Prostate gland (tissue), 2 donors: ENCODE results near the gene MAML3. TPM values are rescaled to one million over a fixed set of nuclear protein-coding genes. Genes with fewer than 3 reads are reported as not detected.

Source experiments
- DNase-seq: peaks from one replicate; pipeline ENCODE4 v3.0.0-alpha.2; 2019; ENCODE audit warnings: low spot score
- H3K27ac ChIP-seq, 2 donors: fragments of 200-600 bp; sonication (generic); 2 replicates each; pipeline ENCODE4 v1.5.1; 2017 to 2019
- H3K27me3 ChIP-seq: fragments of 200-600 bp; sonication (generic); replicated peaks from 2 replicates; pipeline ENCODE4 v1.5.1; 2019; ENCODE audit not compliant: insufficient read depth
- H3K36me3 ChIP-seq, 2 donors: fragments of 200-600 bp; sonication (generic); 1 replicate in 1 of 2; 2 replicates in 1 of 2; pipeline versions ENCODE4 v1.5.1 to v1.8.1; 2017 to 2019
- H3K4me1 ChIP-seq: fragments of 200-600 bp; sonication (generic); replicated peaks from 2 replicates; pipeline ENCODE4 v1.5.1; 2019
- H3K4me3 ChIP-seq, 2 donors: fragments of 200-600 bp; sonication (generic); 2 replicates each; pipeline ENCODE4 v1.5.1; 2017 to 2019
- H3K9me3 ChIP-seq: fragments of 200-600 bp; sonication (generic); 2 replicates; pipeline ENCODE4 v1.5.1; 2017
- POLR2A ChIP-seq: fragments of 450-650 bp; IDR thresholded peaks from one replicate; pipeline ENCODE4 v1.6.1; 2016; ENCODE audit warnings: antibody characterized with exemption, mild to moderate bottlenecking
- POLR2AphosphoS5 ChIP-seq: sonication (generic); formaldehyde crosslinking; IDR thresholded peaks from one replicate; pipeline ENCODE4 v1.6.1; 2017; ENCODE audit warnings: antibody characterized with exemption
- WGBS: methylation state at CpG from one replicate; pipeline ENCODE4 v1.1.5; 2018; 5-methylcytosine and 5-hydroxymethylcytosine counted together
- intact Hi-C: fragments of 100-400 bp; cut with DNase I; formaldehyde crosslinking; loops from one replicate; pipeline ENCODE4 v1.14.2; 2022
- total RNA-seq, 2 donors: library from RNA; depleted of rRNA; stranded (reverse); fragments of >200 nt; gene quantifications; one replicate each; pipeline ENCODE4 v1.1.0, GENCODE V29; 2016
- TF ChIP-seq, protein P1 (sequence below), 4 experiments: fragments of 200-600 bp in 2 of 4; fragments of 450-650 bp in 2 of 4; sonication (generic) in 2 of 4; IDR thresholded peaks; 1 replicate in 3 of 4; 2 replicates in 1 of 4; pipeline ENCODE4 v1.5.1; 2016 to 2019; ENCODE audit warnings: antibody characterized with exemption in 4 of 4, mild to moderate bottlenecking in 2 of 4, moderate library complexity in 2 of 4

MAML3 gene
- total RNA-seq, 2 donors from 2014 or later, result 15.0 to 30.6 TPM

DNA sequence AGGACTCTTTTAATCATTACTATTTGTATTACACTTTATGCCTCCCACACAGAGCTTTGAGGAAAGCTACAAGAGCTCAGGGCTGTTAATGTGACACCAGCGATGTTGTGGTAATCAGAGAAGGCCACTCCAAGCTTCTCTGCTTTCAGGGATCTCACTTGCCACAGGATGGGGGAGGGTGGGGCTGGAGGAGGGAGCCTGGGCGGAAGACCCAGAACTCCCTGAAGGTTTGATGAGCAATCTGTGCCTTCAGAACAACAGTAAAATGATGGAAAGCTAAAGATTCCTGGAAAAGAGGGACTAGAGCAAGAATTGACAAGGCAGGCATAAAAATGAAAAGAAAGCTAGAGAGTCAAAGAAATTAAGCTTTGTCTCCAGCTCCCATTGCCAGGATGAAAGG lies 75.6 kb downstream of the MAML3 start:
- Histone ChIP-seq H3K36me3 (no peaks in the 10 kb centered on the region), H3K27ac (no peak overlapping the region), H3K4me1 (peaks cover 2% of the 10 kb centered on the region), H3K27me3 (no peaks in the 10 kb centered on the region), H3K9me3 (no peaks in the 10 kb centered on the region), H3K4me3 (no peak overlapping the region)
- 32% methylated on average over 2 of the region's 2 CpGs for WGBS
- TF ChIP-seq, protein P1, sequence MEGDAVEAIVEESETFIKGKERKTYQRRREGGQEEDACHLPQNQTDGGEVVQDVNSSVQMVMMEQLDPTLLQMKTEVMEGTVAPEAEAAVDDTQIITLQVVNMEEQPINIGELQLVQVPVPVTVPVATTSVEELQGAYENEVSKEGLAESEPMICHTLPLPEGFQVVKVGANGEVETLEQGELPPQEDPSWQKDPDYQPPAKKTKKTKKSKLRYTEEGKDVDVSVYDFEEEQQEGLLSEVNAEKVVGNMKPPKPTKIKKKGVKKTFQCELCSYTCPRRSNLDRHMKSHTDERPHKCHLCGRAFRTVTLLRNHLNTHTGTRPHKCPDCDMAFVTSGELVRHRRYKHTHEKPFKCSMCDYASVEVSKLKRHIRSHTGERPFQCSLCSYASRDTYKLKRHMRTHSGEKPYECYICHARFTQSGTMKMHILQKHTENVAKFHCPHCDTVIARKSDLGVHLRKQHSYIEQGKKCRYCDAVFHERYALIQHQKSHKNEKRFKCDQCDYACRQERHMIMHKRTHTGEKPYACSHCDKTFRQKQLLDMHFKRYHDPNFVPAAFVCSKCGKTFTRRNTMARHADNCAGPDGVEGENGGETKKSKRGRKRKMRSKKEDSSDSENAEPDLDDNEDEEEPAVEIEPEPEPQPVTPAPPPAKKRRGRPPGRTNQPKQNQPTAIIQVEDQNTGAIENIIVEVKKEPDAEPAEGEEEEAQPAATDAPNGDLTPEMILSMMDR (IDR thresholded peaks at IDR 0.05), result no peak
- TF ChIP-seq POLR2A (no peak), POLR2AphosphoS5 (no peak)
- intact Hi-C loops, result no loop called here
- no peak for DNase-seq

DNA sequence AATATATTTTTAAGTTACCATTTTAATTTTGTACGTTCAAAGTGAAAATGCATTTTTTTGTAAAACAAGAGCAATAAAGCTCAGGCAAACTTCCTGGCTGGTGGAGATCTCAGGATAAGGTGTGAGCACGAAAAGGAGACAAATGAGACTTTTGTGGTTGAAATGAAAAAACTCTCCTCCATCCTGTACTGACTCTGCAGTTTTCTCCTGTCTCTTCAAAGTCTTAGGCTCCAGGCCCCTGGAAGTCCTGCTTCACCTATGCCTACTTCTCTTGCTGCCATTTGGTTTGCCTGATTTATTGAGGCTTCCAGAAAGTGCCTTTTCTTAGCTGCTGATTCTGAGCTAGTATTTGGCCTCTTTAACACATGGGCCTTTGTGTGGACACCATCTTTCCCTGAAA lies 77.7 kb downstream of the MAML3 start:
- H3K9me3 ChIP-seq, result no peaks in the 10 kb centered on the region
- no peaks in the 10 kb centered on the region for H3K36me3 ChIP-seq
- no peak overlapping the region for H3K4me3 ChIP-seq
- H3K4me1 ChIP-seq, result no peaks in the 10 kb centered on the region
- no peak overlapping the region for H3K27ac ChIP-seq
- intact Hi-C loops, result no loop called here
- H3K27me3 ChIP-seq, result no peaks in the 10 kb centered on the region
- DNase-seq, result no peak
- TF ChIP-seq POLR2A (no peak), POLR2AphosphoS5 (no peak)
- TF ChIP-seq, protein P1 (IDR thresholded peaks at IDR 0.05), result no peak
- WGBS, result 65% methylated on average over 2 of the region's 2 CpGs

DNA sequence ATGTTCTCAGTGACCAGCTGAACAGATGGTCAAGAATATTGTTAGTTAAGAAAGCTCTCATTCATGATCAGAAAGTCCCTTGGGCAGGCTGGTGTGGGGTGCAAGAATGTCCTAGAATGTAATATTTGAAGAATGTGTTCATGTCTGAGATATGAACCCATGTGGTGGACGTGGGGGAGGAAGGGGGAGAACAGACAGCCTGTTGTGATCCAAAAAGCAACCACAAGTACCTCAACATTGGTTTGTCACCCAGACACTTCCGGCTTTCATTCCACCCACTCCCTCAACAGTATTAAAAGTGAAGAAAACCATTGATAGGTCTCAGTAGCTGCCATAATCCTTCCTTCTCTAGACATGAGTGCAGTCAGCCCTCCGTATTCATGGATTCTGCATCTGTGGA lies 82.2 kb downstream of the MAML3 start:
- Histone ChIP-seq H3K27ac (no peak overlapping the region), H3K27me3 (no peaks in the 10 kb centered on the region), H3K36me3 (no peaks in the 10 kb centered on the region), H3K4me3 (no peak overlapping the region), H3K9me3 (no peaks in the 10 kb centered on the region), H3K4me1 (no peaks in the 10 kb centered on the region)
- 76% methylated on average over 3 of the region's 3 CpGs for WGBS
- intact Hi-C loops, result no loop called here
- TF ChIP-seq POLR2A (no peak), POLR2AphosphoS5 (no peak)
- TF ChIP-seq, protein P1 (IDR thresholded peaks at IDR 0.05), result no peak
- no peak for DNase-seq

DNA sequence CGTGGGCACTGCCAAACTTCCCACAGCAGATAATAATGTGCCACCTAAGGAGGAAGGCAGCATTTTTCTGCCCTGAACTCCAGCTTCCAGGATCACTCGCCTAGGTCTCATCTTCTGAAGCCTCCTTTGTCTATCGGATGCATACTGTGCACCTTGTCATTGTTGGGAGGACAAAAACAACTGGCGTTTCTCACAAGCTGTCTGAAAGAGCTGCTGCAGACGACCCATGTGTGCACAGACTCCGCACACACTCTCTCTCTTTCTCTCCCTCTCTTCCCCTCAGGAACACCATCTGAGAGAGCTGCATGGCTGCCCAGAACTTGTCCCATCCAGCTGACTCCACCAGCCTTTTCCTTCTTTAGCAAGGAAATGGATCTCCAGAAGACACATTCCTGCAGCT lies 83.0 kb downstream of the MAML3 start:
- intact Hi-C loops, result no loop called here
- 87% methylated on average over 6 of the region's 6 CpGs for WGBS
- DNase-seq, result no peak
- no peak overlapping the region for H3K4me3 ChIP-seq
- H3K9me3 ChIP-seq, result no peaks in the 10 kb centered on the region
- H3K36me3 ChIP-seq, result no peaks in the 10 kb centered on the region
- H3K27ac ChIP-seq, result no peak overlapping the region
- TF ChIP-seq, protein P1 (IDR thresholded peaks at IDR 0.05), result no peak
- no peak for TF ChIP-seq POLR2AphosphoS5
- TF ChIP-seq POLR2A, result no peak
- H3K27me3 ChIP-seq, result no peaks in the 10 kb centered on the region
- H3K4me1 ChIP-seq, result no peaks in the 10 kb centered on the region

DNA sequence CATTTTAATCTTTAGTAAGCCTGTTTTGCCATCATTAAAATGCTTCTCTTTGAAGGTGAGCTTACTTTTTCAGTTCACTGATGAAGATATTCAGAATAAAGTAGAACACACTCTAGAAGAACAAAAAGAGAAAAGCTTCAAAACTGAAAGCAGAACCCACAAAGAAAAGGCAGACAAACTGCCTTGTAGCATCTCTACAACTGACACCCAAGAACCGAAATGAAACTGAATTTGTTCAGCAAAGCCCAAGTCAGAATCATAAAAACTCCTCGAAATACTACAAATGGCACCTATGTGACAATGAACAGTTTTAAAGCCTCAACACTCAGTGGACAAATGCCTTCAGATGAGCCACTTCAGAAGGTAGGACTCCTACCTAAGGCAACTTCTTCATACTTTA lies 83.6 kb downstream of the MAML3 start:
- WGBS, result 95% methylated on average over 2 of the region's 2 CpGs
- TF ChIP-seq, protein P1 (IDR thresholded peaks at IDR 0.05), result no peak
- no peak for TF ChIP-seq POLR2A
- no peak for TF ChIP-seq POLR2AphosphoS5
- no peaks in the 10 kb centered on the region for H3K9me3 ChIP-seq
- H3K36me3 ChIP-seq, result no peaks in the 10 kb centered on the region
- intact Hi-C loops, result no loop called here
- no peaks in the 10 kb centered on the region for H3K4me1 ChIP-seq
- no peak for DNase-seq
- no peaks in the 10 kb centered on the region for H3K27me3 ChIP-seq
- H3K27ac ChIP-seq, result no peak overlapping the region
- H3K4me3 ChIP-seq, result no peak overlapping the region
